Esophagus muscularis mucosa (tissue), 3 donors: ENCODE data around the gene PLAC1.

Source experiments
- CTCF ChIP-seq, 3 experiments: fragments of 200-600 bp in 2 of 3; fragments of 450-650 bp in 1 of 3; sonication (generic) in 2 of 3; IDR thresholded peaks; one replicate each; pipeline ENCODE4 v1.5.1; 2017 to 2019; ENCODE audit warnings: antibody characterized with exemption in 3 of 3, mild to moderate bottlenecking in 2 of 3, moderate library complexity in 1 of 3
- POLR2A ChIP-seq: fragments of 450-650 bp; IDR thresholded peaks from one replicate; pipeline ENCODE4 v1.6.1; 2017; ENCODE audit warnings: antibody characterized with exemption, moderate library complexity, mild to moderate bottlenecking, low read depth
- POLR2AphosphoS5 ChIP-seq, 2 donors: sonication (generic); formaldehyde crosslinking; IDR thresholded peaks; one replicate each; pipeline ENCODE4 v1.6.1; 2017; ENCODE audit warnings: antibody characterized with exemption in 2 of 2

- TF ChIP-seq CTCF (IDR thresholded peaks at IDR 0.05) (no peak), POLR2A (no peak), POLR2AphosphoS5 (IDR thresholded peaks at IDR 0.05) (no peak)
These were observed 3.0 kb upstream of the PLAC1 start for GRCh38 chrX:134661295-134661694.
